GM18526 (cell line): Measurements from ENCODE around the gene TRMT1.

Source experiments
- POLR2A ChIP-seq: IDR thresholded peaks from 3 replicates; pipeline ENCODE4 v1.6.1; 2011; ENCODE audit not compliant: insufficient read length; ENCODE audit errors: extremely low read depth

Gene TRMT1

DNA sequence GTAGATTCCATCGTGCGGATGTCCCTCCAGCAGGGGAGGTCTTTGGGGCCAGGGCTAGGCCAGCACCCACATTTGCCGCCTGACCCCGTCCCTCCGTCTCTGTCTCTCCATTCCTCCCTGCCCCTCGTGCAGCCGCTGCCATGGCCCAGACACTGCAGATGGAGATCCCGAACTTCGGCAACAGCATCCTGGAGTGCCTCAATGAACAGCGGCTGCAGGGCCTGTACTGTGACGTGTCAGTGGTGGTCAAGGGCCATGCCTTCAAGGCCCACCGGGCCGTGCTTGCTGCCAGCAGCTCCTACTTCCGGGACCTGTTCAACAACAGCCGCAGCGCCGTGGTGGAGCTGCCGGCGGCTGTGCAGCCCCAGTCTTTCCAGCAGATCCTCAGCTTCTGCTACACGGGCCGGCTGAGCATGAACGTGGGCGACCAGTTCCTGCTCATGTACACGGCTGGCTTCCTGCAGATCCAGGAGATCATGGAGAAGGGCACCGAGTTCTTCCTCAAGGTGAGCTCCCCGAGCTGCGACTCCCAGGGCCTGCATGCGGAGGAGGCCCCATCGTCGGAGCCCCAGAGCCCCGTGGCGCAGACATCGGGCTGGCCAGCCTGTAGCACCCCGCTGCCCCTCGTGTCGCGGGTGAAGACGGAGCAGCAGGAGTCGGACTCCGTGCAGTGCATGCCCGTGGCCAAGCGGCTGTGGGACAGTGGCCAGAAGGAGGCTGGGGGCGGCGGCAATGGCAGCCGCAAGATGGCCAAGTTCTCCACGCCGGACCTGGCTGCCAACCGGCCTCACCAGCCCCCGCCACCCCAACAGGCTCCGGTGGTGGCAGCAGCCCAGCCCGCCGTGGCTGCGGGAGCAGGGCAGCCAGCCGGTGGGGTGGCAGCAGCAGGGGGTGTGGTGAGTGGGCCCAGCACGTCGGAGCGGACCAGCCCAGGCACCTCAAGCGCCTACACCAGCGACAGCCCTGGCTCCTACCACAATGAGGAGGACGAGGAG is 18.8 kb upstream of the TRMT1 start:
- TF ChIP-seq POLR2A = no peak

DNA sequence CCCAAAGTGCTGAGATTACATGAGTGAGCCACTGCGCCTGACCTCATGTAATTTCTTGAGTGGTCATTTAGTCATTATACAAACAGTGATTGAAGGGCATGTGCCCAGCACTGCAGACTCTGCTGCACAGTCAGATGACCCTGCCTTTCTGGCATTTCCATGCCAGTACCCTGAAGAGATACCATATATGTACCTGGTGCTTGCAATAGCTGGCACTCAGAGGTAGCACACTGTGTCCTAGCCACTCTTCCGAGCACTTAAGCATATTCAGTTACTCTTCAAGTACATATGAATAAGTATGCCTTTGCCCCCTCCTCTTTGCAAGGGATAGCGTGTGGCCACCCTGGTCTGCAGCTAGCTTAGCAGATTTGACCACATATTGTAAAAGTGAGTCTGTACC is 18.1 kb upstream of the TRMT1 start:
- TF ChIP-seq POLR2A = no peak

DNA sequence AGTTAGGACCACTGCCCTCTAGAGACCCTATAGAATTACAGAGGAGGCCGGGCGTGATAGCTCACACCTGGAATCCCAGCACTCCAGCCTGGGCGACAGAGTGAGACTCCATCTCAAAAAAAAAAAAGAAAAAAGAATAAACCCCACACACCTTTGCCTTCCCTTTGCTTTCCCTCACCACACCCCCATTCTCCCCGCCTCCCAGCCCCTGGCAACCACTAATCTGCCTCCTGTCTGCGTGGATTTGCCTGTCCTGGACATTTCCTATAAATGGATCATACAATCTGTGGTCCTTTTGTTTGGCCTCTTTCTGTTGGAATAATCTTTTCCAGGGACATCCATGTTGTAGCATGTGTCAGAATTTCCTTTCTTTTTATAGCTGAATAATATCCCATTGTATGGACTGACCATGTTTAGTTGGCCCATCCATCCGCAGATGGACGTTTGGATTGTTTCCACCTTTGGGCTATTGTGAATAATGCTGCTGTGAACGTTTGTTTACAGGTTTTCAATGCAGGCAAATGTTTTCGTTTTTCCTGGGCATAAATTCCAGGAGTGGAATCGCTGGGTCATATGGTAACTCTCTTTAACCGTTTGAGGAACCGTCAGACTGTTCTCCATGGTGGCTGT is 16.8 kb upstream of the TRMT1 start:
- no peak for TF ChIP-seq POLR2A

GRCh38 chr19:13132471-13133180 is 16.1 kb upstream of the TRMT1 start:
- TF ChIP-seq POLR2A = no peak

GRCh38 chr19:13130886-13131490 is 14.4 kb upstream of the TRMT1 start:
- TF ChIP-seq POLR2A = no peak

DNA sequence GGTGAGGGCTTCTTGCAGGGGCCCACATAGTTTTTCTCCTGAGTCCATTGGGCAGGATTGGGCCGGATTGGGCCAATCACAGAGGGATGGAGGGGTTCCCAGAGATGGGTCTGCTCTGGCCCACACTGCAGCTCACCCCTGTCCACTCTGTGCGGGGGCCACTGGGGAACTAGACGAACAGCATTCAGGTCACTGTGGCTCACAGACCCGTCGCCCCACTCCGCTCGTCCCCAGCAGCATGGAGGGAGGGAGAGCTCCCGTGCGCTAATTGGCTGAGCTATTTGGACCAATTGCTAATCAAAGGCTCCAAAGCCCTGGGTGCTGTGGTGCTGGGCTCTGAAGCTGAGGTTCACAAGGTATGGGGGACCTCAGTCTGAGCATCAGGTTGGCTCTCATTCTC is 12.8 kb upstream of the TRMT1 start:
- TF ChIP-seq POLR2A = no peak

DNA sequence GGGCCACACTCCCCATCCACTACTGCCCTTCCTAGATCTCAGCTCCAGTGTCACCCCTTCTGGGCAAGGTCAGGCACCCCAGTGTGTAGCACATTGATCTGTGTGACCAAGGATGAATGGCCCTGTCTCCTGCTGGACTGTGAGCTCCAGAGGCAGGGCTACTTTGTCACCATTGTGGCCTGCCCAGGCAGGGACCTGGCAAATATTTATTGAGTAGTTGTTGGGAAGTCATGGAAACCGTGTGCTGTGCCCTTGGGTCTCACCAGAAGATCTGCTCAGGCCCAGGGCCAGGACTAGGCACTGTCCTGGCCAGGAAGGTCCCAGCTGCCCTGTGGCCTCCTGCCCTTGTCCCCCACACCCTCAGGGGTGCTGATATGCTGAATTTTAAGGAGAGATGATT is 12.0 kb upstream of the TRMT1 start:
- TF ChIP-seq POLR2A = no peak

DNA sequence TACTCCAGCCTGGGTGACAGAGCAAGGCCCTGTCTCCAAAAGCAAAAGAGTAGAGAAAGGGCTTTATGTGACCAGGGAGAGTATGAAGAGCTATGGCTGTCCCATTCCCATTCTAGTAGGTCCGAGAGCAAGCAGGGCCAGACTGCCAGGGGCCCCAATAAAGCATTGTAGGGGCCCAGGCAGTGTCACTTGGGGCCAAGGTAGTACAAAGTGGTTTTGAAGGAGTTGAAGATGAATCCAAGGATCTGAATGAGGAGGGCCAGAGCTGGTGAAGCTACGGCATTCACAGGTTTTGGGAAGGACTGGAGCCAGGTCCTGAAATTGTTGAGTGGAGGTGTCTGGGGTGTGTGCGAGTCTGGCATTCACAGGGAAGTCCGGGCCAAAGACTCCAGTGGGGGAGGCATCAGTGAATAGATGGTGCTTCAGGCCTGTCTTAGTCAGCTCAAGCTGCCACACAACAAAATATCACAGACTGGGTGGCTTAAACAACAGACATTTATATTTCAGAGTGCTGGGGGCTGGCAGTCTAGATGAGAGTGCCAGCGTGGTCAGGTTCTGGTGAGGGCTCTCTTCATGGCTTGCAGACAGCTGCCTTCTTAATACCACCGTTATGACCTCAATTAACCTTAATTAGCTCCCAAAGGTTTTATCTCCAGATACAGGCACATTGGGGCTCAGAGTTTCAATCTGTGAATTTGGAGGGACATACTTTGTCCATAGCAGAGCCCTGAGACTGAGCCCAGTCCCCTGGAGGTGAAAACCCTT is 11.5 kb upstream of the TRMT1 start:
- no peak for TF ChIP-seq POLR2A

GRCh38 chr19:13127051-13127450 is 10.5 kb upstream of the TRMT1 start:
- no peak for TF ChIP-seq POLR2A

- no peak for TF ChIP-seq POLR2A
Observed at GRCh38 chr19:13122980-13123957, 6.7 kb upstream of the TRMT1 start.

DNA sequence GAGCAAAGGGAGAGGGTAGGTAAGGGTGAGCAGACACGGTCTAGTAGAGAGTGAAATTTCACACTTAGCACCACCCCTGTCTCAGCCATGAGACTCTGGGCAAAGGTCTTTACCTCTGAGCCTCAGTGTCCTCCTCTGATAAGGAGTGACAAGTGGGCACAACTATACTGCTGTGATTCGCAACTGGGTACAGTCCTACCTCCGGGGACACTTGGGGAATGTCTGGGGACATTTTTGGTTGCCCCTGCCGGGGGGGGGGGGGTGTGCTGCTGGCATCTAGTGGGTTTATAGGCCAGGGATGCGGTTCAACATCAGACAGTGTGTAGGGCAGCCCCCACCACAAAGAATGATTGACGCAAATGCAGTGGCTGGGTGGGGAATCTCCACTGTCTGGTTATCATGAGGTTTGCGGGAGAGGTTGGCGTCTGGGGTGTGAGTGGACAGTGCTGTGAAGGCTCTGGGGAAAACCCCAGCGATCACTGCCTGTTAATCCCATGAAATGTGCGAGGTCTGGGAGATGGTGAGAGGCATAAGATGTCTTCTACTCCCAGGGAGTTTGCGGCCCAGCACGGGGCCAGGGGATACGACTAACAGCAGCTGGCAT is 5.8 kb upstream of the TRMT1 start:
- TF ChIP-seq POLR2A = no peak

DNA sequence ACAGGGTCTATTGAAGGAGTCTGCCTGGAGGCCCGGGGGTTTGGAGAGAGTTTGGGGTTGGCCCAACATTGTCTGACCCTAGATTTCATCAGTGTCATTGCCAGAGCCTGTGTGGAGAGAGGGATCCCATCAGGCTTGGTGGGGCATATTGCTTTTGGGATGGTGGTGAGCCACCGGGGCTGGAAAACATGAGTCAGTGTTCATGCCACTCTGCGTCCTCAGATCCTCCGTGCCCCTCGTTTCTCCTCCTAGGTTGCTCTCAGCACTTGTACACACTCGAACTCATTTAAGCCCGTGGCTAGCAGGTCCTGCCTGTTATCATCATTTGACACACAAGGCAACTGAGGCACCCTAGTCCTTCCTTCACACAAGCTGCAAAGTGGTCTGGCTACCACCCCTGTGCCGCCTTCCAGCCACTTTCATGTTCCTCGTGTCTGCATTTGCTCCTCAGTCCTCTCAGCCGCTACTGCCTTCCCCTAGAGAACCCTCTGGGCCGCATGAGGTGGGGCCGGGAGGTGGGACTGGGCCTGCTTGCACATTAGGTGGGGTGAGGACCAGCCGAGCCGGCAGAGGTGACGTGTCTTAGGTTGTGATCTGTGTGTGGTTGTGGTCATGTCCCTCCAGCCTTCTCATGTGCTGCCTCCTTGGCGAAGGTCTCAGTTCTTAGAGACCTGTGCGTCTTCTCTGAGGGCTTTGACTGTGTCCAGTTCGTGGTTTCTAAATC is 5.2 kb upstream of the TRMT1 start:
- TF ChIP-seq POLR2A = no peak
